ENCODE measurements around the gene KIRREL3. TPM values are rescaled to one million over a fixed set of nuclear protein-coding genes. Genes with fewer than 3 reads are reported as not detected.

Gene KIRREL3
- total RNA-seq, 1 donor from 2014 or later = 29.3 TPM

- DNase-seq = no peak
Measured at GRCh38 chr11:126433989-126434949, 566.3 kb downstream of the KIRREL3 start.

- no peak for DNase-seq
Measured at GRCh38 chr11:126433244-126433846, 567.2 kb downstream of the KIRREL3 start.

GRCh38 chr11:126432525-126432924, 568.0 kb downstream of the KIRREL3 start:
- no peak for DNase-seq

- no peak for DNase-seq
Measured at GRCh38 chr11:126432065-126432461, 568.5 kb downstream of the KIRREL3 start.

- DNase-seq = no peak
Measured at GRCh38 chr11:126431401-126432064, 569.0 kb downstream of the KIRREL3 start.

GRCh38 chr11:126430581-126431335, 569.8 kb downstream of the KIRREL3 start:
- DNase-seq = no peak

- peak; percentile 46 for DNase-seq
Measured at GRCh38 chr11:126426820-126427749, 573.5 kb downstream of the KIRREL3 start.

GRCh38 chr11:126426106-126426505, 574.5 kb downstream of the KIRREL3 start:
- no peak for DNase-seq

- no peak for DNase-seq
Measured at GRCh38 chr11:126424471-126425039, 576.0 kb downstream of the KIRREL3 start.

- DNase-seq = no peak
Measured at GRCh38 chr11:126423743-126424142, 576.8 kb downstream of the KIRREL3 start.

GRCh38 chr11:126423154-126423553, 577.4 kb downstream of the KIRREL3 start:
- no peak for DNase-seq

- DNase-seq = no peak
Measured at GRCh38 chr11:126422446-126422845, 578.1 kb downstream of the KIRREL3 start.

GRCh38 chr11:126421271-126421671, 579.3 kb downstream of the KIRREL3 start:
- DNase-seq = no peak

- DNase-seq = no peak
Measured at GRCh38 chr11:126420698-126421256, 579.8 kb downstream of the KIRREL3 start.

GRCh38 chr11:126419801-126420697, 580.5 kb downstream of the KIRREL3 start:
- DNase-seq = no peak

- no peak for DNase-seq
Measured at GRCh38 chr11:126418887-126419286, 581.7 kb downstream of the KIRREL3 start.

GRCh38 chr11:126417091-126417862, 583.3 kb downstream of the KIRREL3 start:
- DNase-seq = no peak

GRCh38 chr11:126416542-126417090, 584.0 kb downstream of the KIRREL3 start:
- peak; percentile 86 for DNase-seq
